Activated CD8-positive, alpha-beta memory T cell treated with anti-CD3 and anti-CD28 coated beads for 24 hours (primary cell): ENCODE data around the gene USP48.

ENCODE experiments used
- DNase-seq: peaks from one replicate; pipeline ENCODE4 v3.0.0-alpha.2; 2020

The USP48 gene

DNA sequence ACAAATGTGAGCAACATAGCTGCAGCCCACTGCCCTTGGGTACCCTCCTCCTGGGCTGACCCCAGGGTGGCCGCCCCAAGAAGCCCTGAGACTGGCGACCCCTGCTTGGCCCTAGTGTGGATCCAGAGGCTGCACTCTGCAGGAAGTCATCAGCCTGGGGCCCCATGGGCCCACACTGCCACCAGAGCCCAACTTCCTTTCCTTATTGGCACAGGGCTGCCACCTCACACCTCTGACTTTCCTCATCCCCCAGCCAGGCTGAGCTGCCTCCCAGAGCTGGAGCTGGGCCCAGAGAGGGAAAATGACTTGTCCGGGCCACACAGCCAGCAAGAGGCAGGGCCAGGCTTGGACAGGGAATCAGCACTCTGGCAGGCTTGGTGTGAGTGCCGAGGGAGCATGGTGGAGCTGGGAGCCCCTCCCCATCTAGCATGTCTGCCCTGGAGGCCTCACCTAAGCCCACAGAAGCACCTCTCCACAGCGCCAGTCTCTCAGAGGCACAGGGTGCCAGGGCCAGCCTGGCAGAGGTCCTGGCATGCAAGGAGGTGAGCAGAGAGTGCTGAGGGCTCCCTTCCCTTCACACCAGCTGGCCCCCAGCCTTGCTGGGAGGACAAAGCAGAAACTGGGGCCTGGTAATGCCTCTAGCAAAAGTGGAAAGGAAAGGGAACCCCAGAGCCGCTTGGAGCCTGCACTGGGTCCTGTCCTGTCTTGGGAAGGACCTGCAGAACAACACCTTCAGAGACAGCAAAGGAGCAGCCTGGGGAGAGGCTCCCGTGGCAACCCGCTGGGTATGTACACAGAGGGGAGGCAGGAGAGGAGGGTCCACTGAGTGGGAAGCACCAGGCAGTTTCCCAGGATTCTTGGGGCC is 117.0 kb downstream of the USP48 start:
- DNase-seq, result no peak

DNA sequence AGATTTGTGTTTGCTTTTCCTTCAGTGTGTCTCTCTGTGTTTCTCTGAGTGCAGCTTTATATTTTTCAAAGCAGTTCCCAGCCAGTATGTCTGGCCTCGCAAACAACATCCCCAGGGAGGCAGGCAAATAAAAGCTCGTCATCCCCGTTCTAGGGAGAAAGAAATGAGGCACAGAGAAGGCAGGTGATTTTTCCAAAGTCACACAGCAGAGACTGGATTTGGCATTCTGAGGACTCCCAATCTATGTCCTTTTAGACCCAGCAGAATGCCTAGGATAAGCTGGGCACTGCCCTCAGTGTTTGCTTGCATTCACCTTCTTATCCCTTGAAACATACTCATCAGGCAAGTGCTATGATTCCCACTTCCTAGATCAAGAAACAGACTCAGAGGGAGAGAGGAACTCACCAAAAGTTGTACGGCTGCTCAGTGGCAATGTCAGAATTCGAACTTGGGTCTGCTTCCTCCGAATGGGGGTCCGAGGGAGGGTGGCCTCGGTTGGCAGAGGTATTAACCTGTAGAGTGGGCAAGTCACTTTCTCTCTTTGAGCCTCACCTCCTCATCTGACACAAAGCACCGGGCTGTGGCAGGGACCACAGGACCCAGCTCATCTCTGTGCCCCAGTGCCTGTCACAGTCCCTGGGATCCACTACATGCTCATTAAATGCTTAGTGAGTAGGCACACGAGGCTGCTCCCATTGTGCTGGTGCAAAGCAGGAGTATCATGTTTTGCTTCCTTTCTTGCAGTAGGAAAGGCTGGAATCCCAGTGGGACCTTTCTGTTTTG is 118.0 kb downstream of the USP48 start:
- DNase-seq, result no peak

DNA sequence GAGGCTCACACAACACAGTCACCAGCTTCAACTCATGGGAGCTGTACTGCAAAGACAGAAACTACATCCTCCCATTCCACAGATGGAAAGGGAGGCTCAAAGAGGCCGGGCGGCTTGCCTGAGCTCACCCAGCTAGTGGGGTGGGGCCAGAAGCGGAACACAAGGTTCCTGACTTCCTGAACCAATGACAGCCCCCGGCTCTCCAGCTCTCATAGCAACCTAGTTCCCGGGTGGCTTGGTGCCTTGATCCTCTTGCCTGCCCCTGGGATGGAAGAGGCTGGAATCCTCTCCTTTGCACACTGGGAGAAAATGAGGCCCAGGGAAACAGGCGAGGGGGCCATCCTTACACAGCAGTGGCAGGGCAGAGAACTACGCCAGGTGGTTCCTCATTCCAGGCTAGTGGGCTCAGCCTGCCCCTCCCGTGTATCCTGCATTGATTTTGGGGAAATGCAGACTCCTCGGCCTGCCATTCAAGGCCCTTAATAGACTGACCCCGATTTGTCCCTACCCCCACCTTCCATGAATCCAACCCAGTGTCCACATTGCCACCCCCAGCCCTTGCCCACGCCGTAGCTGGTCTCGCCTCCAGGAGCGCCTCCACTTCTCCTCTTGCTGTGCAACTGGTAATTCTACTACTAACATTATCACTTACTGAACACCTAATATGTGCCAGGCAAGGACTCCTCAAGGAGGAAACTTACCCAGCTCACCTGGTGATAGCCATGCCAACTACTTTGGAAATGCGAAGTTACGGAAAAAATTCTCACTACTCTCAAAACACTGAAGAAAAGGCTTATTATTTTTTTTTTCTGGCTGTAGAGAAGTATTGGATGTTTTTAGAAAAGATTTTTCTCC is 118.8 kb downstream of the USP48 start:
- no peak for DNase-seq

DNA sequence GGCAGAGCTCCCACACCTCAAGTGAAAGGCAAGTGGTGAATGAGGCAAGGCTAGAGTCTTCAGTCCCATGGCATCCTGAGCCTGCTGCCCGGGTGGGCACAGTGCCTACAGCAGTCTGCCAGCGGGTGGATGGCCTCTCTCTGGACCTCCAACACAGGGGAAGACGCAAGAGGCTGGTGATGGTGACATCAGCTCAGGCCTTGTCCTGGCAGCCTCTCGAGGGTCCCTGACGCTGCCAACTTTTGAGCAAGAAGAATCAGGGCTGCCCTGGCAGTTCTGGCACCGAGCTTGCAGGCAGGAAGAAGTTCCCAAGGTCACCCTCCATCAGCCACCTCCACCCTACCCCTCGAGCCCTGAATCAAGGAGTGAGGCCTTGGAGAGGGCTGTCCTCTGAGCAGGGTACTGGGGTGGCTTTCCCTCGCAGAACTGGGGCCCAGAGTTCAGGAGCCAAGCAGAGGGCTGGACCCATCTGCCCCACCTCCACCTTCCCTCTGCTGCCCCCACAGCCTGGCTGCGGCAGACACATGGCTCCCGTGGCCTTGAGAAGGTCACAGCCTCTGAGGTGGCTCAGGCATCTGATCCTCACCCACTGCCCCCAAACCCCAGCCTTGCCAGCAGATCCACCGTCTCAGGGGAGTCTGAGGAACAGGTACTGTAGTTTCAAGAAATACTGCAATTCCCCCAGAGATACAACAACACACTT is 119.5 kb downstream of the USP48 start:
- DNase-seq, result no peak

DNA sequence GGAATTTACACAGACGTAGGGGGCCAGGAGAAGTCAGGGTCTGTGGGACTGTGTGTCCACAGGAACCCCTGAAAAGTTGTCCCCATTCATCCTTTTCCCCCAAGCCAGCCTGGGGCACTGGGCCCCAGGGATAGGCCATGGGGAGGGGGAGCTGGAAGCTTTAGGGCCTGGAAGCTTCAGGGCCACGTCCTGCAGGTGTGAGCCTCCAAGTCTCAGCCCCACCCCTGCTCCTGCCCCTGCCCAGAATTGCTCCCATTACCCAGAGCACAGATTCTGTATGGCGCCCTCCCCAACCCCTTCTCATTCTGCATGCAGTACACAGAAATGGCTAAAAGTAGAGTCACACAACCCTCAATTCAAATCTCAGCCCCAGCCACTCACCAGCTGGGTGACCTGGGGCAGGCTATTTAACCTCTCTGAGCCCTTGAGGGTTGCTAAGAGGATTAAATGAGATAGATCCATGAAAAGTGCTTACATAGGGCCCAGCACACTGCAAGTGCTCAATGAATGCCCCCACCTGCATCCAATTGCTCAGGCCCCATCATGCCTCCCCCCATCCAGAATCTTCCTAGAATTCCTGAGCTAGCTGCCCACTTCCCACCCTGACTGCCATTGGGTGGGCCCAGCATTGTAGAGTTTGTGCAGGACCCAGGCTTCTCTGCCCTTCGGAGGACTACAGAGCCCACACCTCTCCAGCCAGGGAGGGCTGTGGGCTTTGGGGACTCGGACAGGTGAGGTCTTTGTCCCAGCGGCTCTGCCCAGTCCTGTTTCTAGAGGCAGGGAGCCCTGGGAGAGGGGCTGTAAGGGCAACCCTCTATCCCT is 120.3 kb downstream of the USP48 start:
- DNase-seq, result no peak

DNA sequence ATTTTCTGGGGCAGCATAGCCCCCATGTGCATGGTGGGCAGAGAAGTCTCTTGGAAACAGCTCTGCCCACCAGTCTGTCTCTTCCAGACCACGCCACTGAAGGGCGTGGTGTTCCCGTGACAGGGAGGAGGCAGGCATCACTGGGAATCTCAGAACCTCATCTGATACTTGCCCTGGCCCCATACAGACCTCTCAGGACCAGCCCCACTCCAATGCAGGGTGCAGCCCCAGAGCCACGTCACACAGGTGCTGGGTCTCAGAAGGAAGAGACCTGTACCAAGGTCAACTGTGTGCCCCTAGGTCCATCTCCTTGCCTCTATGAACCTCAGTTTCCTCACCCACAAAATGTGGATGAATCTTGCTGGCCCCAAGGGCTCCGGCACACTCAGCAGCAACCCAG is 121.1 kb downstream of the USP48 start:
- DNase-seq, result no peak

DNA sequence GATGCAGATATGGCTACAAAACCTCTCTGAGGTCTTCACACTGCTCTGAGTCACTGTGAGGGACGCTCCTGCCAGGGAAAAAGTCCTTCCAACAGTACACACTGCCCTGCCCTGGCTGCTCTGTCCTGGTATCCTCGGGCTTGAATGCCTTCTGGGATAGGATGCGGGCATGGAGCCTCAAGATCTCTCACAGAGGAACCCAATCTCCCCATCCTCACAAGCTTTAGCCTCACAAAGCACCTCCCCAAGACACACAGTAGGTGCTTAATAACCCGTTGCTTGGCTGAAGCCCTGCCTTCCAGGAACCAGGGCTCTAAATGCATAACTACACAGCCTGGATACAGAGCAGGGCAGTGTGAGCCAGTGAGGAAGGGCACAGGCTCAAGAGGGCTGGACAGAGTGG is 123.0 kb downstream of the USP48 start:
- DNase-seq, result no peak

DNA sequence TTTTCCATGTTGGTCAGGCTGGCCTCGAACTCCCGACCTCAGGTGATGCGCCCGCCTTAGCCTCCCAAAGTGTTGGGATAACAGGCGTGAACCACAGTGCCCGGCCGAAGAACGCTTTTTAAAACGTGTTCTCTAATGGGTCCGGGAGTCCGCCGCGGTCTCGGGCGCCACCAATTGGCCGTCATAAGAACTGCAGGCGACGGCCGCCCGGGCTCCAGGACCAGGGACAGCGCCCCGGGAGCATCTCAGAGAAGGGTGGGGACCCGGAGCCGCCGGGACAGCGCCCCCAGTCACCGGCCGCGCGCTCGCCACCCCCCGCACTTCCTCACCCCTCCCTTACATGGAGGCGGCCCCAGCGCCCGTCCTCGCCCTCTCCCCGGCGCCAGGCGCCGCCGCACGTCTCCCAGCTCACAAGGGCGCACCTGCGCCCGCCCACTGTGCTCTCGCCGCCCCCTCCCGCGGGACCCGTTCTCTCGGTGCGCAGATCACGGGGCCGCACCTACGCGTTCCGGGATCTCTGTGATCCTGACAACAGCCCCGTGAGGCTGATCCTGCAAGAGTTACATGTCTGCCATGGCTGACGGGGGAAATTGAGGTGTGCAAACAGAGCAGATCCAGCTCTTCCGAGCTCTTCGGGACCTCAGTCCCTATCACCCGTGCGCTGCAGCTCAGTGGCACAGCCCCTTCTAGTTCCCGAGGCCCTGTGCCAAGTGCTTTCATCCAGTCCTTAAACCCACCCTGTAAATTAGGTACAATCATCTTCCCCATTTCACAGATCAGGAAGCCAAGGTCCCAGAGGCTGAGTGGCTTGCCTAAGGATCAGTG is 123.6 kb downstream of the USP48 start:
- DNase-seq, result peak; percentile 94

DNA sequence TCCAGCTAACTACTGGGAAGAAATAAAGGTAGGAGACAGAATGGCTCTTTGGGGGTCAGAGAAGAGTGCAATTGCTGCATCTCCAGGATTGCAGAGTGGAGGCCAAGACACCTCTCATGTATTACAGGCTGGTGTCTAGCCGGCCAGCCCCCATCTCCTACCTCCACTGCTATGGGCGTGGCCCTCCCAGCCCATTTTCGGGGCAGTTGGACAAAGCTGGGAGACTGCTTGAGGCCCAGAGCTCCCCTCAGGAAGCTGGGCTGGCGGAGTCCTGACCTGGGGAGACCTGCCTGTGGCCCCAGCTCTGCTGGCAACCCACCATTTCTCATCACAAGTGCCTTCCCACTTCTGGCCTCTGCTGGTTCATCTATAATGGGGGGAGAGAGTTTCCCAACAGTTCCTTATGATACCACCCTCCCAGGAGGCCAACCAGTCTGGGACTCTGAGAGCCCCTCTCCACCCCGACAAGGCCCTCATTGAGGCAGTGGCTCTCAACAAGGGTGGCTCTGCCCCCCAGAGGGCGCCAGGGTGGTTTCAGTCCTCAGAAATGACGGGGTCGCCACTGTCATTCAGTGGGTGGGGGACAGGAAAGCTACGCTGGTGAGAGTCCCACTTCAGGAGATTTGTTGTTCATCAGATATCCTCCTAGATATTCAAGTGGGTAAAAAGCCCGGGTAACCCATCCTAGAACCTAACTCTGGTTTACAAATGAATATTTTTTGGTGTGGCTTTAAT is 125.3 kb downstream of the USP48 start:
- DNase-seq, result no peak

DNA sequence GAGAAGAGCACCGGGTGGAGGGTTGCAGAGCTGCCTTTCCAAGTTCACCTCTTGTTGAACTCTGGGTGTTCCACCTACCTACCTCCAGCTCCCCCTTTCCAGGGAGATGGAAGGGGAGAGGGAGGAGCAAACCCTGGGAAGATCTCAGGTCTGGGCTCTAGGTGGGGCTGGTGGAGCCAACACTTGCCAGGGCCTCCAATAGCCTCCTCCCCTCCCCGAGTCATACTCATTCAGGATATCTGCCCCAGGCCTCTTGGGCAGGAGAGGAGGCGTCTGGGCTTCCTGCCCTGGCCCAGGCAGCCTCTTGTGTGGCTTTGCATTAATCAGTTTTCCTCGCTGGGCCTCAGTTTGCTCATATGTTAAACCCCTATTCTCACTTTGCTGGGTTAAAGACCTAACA is 127.2 kb downstream of the USP48 start:
- DNase-seq, result no peak

DNA sequence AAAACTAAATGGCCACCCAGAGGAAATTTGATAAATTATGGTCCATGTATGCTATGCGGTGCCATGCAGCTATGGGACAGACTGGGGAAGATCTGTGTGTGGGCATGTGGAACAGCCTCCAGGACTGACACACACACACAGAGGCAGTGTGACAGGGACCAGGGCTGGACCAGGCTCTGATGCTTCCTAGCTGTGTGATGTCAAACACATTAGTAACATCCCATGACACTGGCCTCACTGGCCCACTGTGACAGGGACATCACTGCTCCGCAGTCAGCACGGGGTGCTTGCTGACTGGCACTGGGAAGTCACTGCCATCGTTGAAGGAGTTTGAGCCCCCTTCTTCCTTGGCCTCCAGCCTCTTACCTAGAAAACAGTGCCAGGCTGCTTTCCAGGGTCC is 127.7 kb downstream of the USP48 start:
- no peak for DNase-seq

DNA sequence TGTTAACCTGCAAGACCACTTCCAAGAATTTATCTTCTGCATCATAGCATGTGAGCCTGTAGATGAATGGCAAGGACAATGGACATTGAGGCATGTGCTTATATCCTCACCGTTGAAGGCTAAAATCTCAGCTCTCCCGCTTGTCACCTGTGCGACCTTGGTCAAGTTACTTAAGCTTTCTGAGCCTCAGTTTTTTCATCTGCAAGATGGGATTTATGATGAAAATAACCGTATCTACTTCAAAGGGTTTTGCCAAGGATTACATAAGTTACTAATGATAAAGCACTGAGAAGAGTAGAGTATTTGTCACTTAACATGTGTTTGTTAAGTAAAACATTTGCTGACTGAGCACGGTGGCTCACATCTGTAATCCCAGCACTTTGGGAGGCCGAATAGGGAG is 128.7 kb downstream of the USP48 start:
- no peak for DNase-seq

DNA sequence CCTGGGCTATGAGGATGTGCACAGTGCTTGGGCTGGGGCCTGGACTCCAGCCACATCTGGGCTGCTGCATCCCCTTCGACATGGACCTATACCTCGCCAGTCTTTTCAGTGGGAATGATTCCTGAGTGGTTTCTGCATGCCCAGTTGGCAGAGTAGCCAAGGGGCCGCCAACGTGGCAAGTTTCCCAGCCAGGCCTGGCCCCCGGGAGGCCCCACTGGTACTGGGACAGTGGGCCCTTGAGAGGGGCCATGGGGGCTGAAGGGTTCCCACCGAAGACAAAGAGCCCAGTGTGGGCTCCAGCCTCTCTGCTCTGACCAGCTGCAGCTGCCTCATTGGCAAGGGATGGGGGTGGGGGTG is 129.2 kb downstream of the USP48 start:
- no peak for DNase-seq

DNA sequence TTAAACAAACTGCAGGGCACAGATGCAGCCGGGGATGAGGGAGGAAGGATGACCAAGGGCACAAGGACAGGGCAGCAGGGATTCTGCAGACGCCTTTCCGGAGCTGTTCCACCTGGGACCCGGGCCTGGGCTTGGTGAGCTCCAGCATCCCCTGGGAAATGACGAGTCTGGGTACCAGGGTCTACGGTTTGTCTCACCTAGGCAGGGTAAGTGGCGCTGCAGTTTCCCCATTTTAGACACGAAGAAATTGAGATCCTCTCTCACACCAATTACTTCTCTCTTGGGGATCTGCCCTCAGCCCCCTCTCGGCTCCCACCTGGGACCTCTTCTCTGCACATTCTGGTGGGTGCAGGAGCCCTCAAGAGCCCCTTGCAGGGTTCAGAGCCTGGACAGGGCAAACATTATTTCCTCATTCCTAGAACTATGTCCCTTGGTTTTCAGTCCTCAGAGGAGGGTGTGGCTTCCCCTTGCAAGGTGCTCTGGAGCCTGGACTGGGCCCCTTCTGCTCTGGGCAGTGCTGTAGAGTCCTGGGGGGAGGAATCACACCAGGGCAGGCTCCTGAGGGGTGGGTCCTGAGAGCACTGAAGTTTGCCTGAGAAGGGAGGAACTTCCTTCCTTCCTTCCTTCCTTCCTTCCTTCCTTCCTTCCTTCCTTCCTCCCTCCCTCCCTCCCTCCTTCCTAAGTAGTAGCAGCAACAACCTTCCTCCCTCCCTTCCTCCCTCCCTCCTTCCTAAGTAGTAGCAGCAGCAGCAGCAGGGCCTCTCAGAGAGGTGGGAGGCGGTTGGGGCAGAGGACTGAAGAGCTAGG is 129.8 kb downstream of the USP48 start:
- no peak for DNase-seq

DNA sequence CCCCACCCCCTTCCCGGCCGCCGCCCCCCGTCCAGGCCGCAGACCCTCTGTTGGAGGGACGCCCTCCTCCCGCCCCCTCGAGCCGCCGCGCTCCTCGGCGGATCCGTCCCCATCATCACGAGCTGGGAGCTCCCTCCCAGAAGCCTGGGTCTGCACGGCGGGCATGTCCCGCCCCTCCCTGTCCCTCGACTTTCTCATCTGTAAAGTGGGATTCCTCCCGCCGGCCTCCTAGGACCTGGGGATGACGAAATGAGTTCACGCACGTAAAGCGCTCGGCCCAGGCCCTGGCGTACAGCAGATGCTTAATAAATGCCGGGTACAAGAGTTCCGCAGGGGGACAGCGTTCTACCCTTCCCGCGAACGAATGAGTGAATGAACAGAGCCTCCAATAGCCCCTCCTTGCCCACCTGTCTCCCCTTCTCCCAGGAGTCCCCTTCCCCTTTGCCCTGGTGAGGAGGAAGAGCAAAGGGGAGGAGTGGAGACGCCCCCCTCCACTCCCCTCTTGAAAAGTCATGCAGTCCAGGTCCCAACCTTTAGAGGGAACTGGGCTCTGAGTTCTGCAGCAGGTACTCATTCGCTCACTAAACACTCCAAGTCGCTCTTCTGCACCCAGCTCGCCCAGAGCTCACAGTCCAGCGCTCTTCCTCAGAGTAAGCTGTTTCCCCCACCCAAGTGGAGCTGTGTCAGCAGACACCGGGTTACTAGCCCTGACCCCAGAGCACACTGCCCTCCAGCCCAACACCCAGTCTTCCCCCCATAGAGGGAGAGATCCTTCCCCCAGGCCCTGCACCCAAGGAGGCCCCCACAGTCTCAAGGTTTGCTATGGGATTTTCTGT is 130.6 kb downstream of the USP48 start:
- DNase-seq, result no peak

DNA sequence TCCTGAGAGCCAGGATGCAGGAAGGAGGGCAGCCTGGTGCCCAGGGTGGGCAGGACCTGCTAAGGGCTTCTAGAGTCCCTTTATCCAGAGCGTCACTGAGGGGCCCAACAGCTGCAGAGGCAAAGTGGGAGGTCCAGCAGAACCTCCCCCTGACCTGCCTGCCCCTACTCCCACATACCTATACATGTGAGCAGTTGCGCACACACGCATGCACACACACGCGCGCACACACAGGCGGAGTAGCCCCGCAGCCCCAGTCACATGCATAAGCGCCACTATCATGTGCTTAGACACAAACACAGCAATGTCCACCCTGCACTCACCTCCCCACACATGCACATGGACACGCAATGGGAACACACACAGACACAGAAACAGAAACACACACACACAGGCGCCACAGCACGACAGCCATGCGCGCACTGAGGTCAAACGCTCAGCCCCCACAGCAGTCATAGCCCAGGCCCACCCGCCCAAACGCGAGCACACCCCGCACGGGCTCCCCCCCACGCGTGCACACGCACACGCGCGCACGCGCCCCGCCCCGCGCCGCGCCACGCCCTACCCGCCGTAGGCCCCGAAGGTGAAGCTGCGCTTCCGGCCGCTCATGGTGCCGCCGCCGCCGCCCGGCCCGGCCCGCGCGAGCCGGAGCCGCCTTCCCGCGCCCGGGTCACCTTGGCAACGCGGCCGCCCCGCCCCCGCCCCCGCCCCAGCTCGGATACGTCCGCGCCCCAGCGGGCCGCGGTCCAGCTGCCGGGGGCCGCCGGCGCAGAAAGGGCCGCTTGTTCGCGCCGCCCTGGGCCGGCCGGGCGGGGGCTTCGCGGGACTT is 131.5 kb downstream of the USP48 start:
- peak; percentile 67 for DNase-seq

DNA sequence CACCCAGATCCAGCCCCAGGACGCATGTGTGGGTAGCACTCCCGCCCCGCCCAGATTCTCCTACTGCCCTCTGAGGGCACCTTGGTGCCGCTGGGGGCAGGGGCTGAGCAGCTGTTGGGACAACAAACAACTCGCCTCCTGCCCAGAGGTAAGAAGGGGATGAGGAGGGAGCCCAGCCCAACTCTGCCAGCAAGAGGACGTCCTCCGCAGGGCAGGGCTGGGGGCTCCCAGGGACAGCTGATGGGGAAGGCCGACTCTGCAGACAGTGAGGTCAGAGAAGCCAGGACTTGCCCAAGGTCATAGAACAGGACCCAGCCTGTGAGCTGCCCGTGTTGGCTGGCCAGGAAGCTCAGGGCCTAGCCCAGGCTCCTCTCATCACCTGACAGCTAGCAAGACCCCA is 132.5 kb downstream of the USP48 start:
- DNase-seq, result no peak
